ENCODE data around the gene ZNF549. TPM values are rescaled to one million over a fixed set of nuclear protein-coding genes. Genes with fewer than 3 reads are reported as not detected.
A peak's percentile ranks its signal among the peaks of the same experiment; 100 is the strongest.

ZNF549 gene
- total and polyA plus RNA-seq, 2 of the 8 experiments (the other 6 are each of a cell fraction or from before 2014, with no cell fraction given) = 4.3 to 9.7 TPM

DNA sequence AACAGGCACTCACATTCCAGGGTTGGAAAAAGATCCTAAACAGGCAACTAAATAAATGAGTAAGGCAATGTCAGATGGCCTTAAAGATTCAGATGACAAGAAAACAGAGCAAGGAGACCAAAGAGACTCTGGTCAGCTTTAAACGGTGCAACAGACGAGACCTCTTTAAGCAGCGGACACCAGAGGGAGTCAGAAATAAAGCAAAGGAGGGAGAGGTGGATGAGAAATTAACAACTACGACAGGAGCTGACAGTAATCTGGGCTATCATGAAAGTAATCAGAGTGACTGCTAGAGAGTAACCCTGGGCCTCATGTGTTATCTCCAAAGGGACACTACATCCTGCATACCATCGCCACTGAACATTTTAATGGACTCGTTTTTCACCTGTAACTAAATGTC lies 31.4 kb downstream of the ZNF549 start:
- WGBS, 2 experiments (ENCODE audit: extremely low coverage in 1 of 2, insufficient coverage in 1 of 2, insufficient read length in 1 of 2, insufficient replicate concordance in 2 of 2, low coverage in 1 of 2, low lambda C conversion rate in 2 of 2, missing lambda C conversion rate in 1 of 2) = 56% methylated on average over 6 of the region's 6 CpGs; no CpG with 5 or more reads in 1 of the 2 experiments
- Histone ChIP-seq H2AFZ (ENCODE audit: low read length) (no peak overlapping the region), H4K91ac (replicated peaks; ENCODE audit: insufficient read length, low read length) (no peak overlapping the region), H3K4ac (replicated peaks; ENCODE audit: insufficient read length, low read depth, low read length) (no peak overlapping the region), H3K79me1 (ENCODE audit: low read depth, low read length) (peaks cover 8% of the 10 kb centered on the region), H2BK20ac (ENCODE audit: low read length) (no peak overlapping the region), H2BK120ac (replicated peaks; ENCODE audit: low read depth, low read length) (no peak overlapping the region), H3K18ac (ENCODE audit: extremely low read depth, low read length) (no peak overlapping the region), H4K20me1 (replicated peaks in 1 of 2; ENCODE audit: control insufficient read depth in 1 of 2, insufficient read depth in 2 of 2, low read length in 2 of 2) (peaks cover 4 to 7% of the 10 kb centered on the region in 2 experiments), H3K36me3 (ENCODE audit: control insufficient read depth in 2 of 4, insufficient read depth in 4 of 4, low read length in 3 of 4) (peaks cover 7 to 19% (median 13%) of the 10 kb centered on the region in 4 experiments; a peak in 7 of 8 replicates), H3K56ac (replicated peaks; ENCODE audit: insufficient read length, low read depth, low read length) (no peak overlapping the region), H3K23ac (ENCODE audit: insufficient read length) (no peak overlapping the region), H2BK12ac (ENCODE audit: low read depth, low read length) (no peak overlapping the region), H3K14ac (ENCODE audit: insufficient read length) (no peak overlapping the region), H3K4me2 (ENCODE audit: insufficient read depth in 1 of 2, low read depth in 2 of 2, low read length in 2 of 2) (peak overlapping the region; percentile 51 to 86), H4K5ac (ENCODE audit: insufficient read length, low read depth, low read length) (no peak overlapping the region), H3K4me1 (replicated peaks in 1 of 4; ENCODE audit: control insufficient read depth in 3 of 4, insufficient read depth in 4 of 4, low read length in 3 of 4) (peaks cover 0 to 4% (median under 1%) of the 10 kb centered on the region in 4 experiments; a peak in 3 of 7 replicates), H2BK15ac (ENCODE audit: low read length) (no peak overlapping the region), H2AK5ac (ENCODE audit: low read depth, low read length) (no peak overlapping the region), H3K23me2 (ENCODE audit: low read depth, low read length) (peaks cover 3% of the 10 kb centered on the region; the same call in 1 of the 2 replicates), H3K4me3 (ENCODE audit: extremely low read depth in 1 of 4, insufficient read depth in 2 of 4, low read depth in 3 of 4, low read length in 4 of 4) (peak overlapping the region; percentile 80 to 96 (median 94); a peak in 7 of 8 replicates), H3K27ac (ENCODE audit: low read depth, low read length) (no peak overlapping the region), H2BK5ac (ENCODE audit: low read depth, low read length) (no peak overlapping the region), H3K9me3 (ENCODE audit: insufficient read depth in 2 of 2, low read depth in 1 of 2, low read length in 1 of 2) (peaks cover 14 to 19% of the 10 kb centered on the region in 2 experiments), H4K8ac (ENCODE audit: extremely low read depth, insufficient read depth, low read length) (no peak overlapping the region), H3K9ac (replicated peaks in 1 of 4; ENCODE audit: extremely low read depth in 1 of 4, low read depth in 3 of 4, low read length in 3 of 4) (0 out of 7 replicates have a peak overlapping the region, but pooled peaks of 1 of the 4 experiments have one; percentile 81), H3K27me3 (replicated peaks in 1 of 4; ENCODE audit: control insufficient read depth in 3 of 4, extremely low read depth in 1 of 4, insufficient read depth in 3 of 4, low read length in 3 of 4) (no peaks in the 10 kb centered on the region), H3K79me2 (ENCODE audit: control insufficient read depth in 1 of 2, insufficient read depth in 2 of 2, low read length in 2 of 2) (peaks cover 0 to 20% of the 10 kb centered on the region in 2 experiments; a peak in 3 of 4 replicates)
- POLR2A ChIA-PET (ENCODE audit: partially characterized antibody) = interaction anchor here (0.6 to 2.2 kb wide), 7 partner anchors 12 to 272 kb away, joined by 3 to 6 read pairs (median 3); partner anchors contain the start of genes ZNF549, ZNF551 and ZNF773
- CTCF ChIA-PET (ENCODE audit: partially characterized antibody) = interaction anchor here (1.0 to 1.9 kb wide), 2 partner anchors 93 to 127 kb away, joined by 3 to 6 read pairs; no protein-coding TSS in a partner anchor
- TF ChIP-seq, protein P1, sequence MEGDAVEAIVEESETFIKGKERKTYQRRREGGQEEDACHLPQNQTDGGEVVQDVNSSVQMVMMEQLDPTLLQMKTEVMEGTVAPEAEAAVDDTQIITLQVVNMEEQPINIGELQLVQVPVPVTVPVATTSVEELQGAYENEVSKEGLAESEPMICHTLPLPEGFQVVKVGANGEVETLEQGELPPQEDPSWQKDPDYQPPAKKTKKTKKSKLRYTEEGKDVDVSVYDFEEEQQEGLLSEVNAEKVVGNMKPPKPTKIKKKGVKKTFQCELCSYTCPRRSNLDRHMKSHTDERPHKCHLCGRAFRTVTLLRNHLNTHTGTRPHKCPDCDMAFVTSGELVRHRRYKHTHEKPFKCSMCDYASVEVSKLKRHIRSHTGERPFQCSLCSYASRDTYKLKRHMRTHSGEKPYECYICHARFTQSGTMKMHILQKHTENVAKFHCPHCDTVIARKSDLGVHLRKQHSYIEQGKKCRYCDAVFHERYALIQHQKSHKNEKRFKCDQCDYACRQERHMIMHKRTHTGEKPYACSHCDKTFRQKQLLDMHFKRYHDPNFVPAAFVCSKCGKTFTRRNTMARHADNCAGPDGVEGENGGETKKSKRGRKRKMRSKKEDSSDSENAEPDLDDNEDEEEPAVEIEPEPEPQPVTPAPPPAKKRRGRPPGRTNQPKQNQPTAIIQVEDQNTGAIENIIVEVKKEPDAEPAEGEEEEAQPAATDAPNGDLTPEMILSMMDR (IDR thresholded peaks at IDR 0.05; ENCODE audit: control extremely low read depth in 1 of 3, insufficient read depth in 1 of 3, low read depth in 1 of 3, low read length in 3 of 3) = no peak
- TF ChIP-seq TCF12 (IDR thresholded peaks at IDR 0.05; ENCODE audit: low read depth, low read length) = no peak
- peak; percentile 12 to 17; a peak in 1 of 4 replicates for TF ChIP-seq RAD21 (IDR thresholded peaks at IDR 0.05 in 1 of 2, conservative IDR thresholded peaks at IDR 0.05 in 1 of 2; ENCODE audit: low read depth in 2 of 2, low read length in 2 of 2)
- DNase-seq (ENCODE audit: low read depth in 1 of 2, low spot score in 2 of 2) (no peak), FAIRE-seq (no peak)

Data from H1 (cell line).